ENCODE results near the gene ELP6. TPM values are rescaled to one million over a fixed set of nuclear protein-coding genes. Genes with fewer than 3 reads are reported as not detected.

ELP6 gene
- polyA plus RNA-seq, 1 donor from 2014 or later = 55.0 TPM

- Histone ChIP-seq H4K20me1 (ENCODE audit: insufficient read depth) (no peaks in the 10 kb centered on the region), H2AFZ (ENCODE audit: low read depth, low read length) (no peak overlapping the region), H3K27me3 (ENCODE audit: insufficient read depth, low read depth, low read length) (no peaks in the 10 kb centered on the region), H3K9me3 (ENCODE audit: low read length) (no peaks in the 10 kb centered on the region), H3K4me3 (ENCODE audit: low read length) (no peak overlapping the region), H3K27ac (ENCODE audit: low read length) (no peak overlapping the region), H3K4me2 (ENCODE audit: low read length) (no peak overlapping the region), H3K9ac (ENCODE audit: low read length) (no peak overlapping the region), H3K36me3 (ENCODE audit: insufficient read depth, low read length) (no peaks in the 10 kb centered on the region), H3F3A (ENCODE audit: insufficient read depth, low read length, poor library complexity, severe bottlenecking) (no peaks in the 10 kb centered on the region), H3K9me2 (ENCODE audit: insufficient read depth, low read length) (no peaks in the 10 kb centered on the region), H3K79me2 (replicated peaks; ENCODE audit: insufficient read depth, low read length) (no peaks in the 10 kb centered on the region)
- TF ChIP-seq CTCF (IDR thresholded peaks at IDR 0.05; ENCODE audit: poor library complexity, severe bottlenecking) (no peak), RAD21 (conservative IDR thresholded peaks at IDR 0.05) (no peak), REST (IDR thresholded peaks at IDR 0.05; ENCODE audit: borderline replicate concordance) (no peak), EP300 (conservative IDR thresholded peaks at IDR 0.05; ENCODE audit: poor library complexity, severe bottlenecking) (no peak), POLR2AphosphoS5 (IDR thresholded peaks at IDR 0.05) (no peak), MXI1 (conservative IDR thresholded peaks at IDR 0.05; ENCODE audit: poor library complexity, severe bottlenecking) (no peak), TAF1 (IDR thresholded peaks at IDR 0.05; ENCODE audit: low read depth) (no peak), SMC3 (conservative IDR thresholded peaks at IDR 0.05; ENCODE audit: poor library complexity) (no peak), EZH2 (IDR thresholded peaks at IDR 0.05; ENCODE audit: borderline replicate concordance, insufficient read depth, low read length, poor library complexity, severe bottlenecking) (no peak)
These were observed 18.4 kb downstream of the ELP6 start for GRCh38 chr3:47495111-47495510.

- Histone ChIP-seq H3K9me2 (ENCODE audit: insufficient read depth, low read length) (no peaks in the 10 kb centered on the region), H2AFZ (ENCODE audit: low read depth, low read length) (no peak overlapping the region), H3K79me2 (replicated peaks; ENCODE audit: insufficient read depth, low read length) (no peaks in the 10 kb centered on the region), H4K20me1 (ENCODE audit: insufficient read depth) (no peaks in the 10 kb centered on the region), H3F3A (ENCODE audit: insufficient read depth, low read length, poor library complexity, severe bottlenecking) (no peaks in the 10 kb centered on the region), H3K9me3 (ENCODE audit: low read length) (no peaks in the 10 kb centered on the region), H3K27ac (ENCODE audit: low read length) (no peak overlapping the region), H3K4me3 (ENCODE audit: low read length) (no peak overlapping the region), H3K4me2 (ENCODE audit: low read length) (no peak overlapping the region), H3K9ac (ENCODE audit: low read length) (no peak overlapping the region), H3K36me3 (ENCODE audit: insufficient read depth, low read length) (no peaks in the 10 kb centered on the region), H3K27me3 (ENCODE audit: insufficient read depth, low read depth, low read length) (no peaks in the 10 kb centered on the region)
- TF ChIP-seq REST (IDR thresholded peaks at IDR 0.05; ENCODE audit: borderline replicate concordance) = no peak
- no peak for TF ChIP-seq TAF1 (IDR thresholded peaks at IDR 0.05; ENCODE audit: low read depth)
- no peak for TF ChIP-seq EZH2 (IDR thresholded peaks at IDR 0.05; ENCODE audit: borderline replicate concordance, insufficient read depth, low read length, poor library complexity, severe bottlenecking)
- no peak for TF ChIP-seq CTCF (IDR thresholded peaks at IDR 0.05; ENCODE audit: poor library complexity, severe bottlenecking)
These were observed 21.7 kb downstream of the ELP6 start for GRCh38 chr3:47491777-47492176.
